GM12878 (cell line): Measurements from ENCODE around the gene CCDC24.
A peak's percentile ranks its signal among the peaks of the same experiment; 100 is the strongest.

Experiments
- CBFB ChIP-seq: IDR thresholded peaks from 2 replicates; pipeline ENCODE4 v1.6.1; 2016; ENCODE audit warnings: antibody characterized with exemption, low read depth
- CHD2 ChIP-seq: IDR thresholded peaks from 2 replicates; pipeline ENCODE4 v1.6.1; 2011; ENCODE audit warnings: low read depth, low read length, improper control_type of control experiment, borderline replicate concordance
- CTCF ChIP-seq, 3 experiments: IDR thresholded peaks in 2 of 3; conservative IDR thresholded peaks in 1 of 3; 2 replicates each; pipeline ENCODE4 v1.5.1; 2011; ENCODE audit warnings: low read depth in 3 of 3, low read length in 3 of 3, mild to moderate bottlenecking in 3 of 3, control low read depth in 2 of 3, moderate library complexity in 2 of 3, inconsistent platforms in 1 of 3, mixed read lengths in 1 of 3; ENCODE audit not compliant: control insufficient read depth in 2 of 3, insufficient read depth in 1 of 3; ENCODE audit errors: extremely low read depth in 1 of 3
- EP300 ChIP-seq, 2 experiments: fragments of 150-350 bp in 1 of 2; IDR thresholded peaks; 2 replicates each; pipeline ENCODE4 v1.6.1; 2011 to 2012; ENCODE audit warnings: low read depth in 2 of 2, low read length in 2 of 2, borderline replicate concordance in 1 of 2, improper control_type of control experiment in 1 of 2, inconsistent platforms in 1 of 2; ENCODE audit not compliant: control insufficient read depth in 1 of 2
- HDAC6 ChIP-seq: fragments of 200-600 bp; sonication (generic); IDR thresholded peaks from one replicate; pipeline ENCODE4 v1.8.0; 2017; ENCODE audit warnings: antibody characterized with exemption; ENCODE audit not compliant: unreplicated experiment
- IRF3 ChIP-seq: fragments of 450-650 bp; IDR thresholded peaks from 2 replicates; pipeline ENCODE4 v1.6.1; 2014; ENCODE audit warnings: mild to moderate bottlenecking
- MAX ChIP-seq: IDR thresholded peaks from 2 replicates; pipeline ENCODE4 v1.6.1; 2012; ENCODE audit warnings: low read depth, low read length, improper control_type of control experiment
- MYC ChIP-seq: IDR thresholded peaks from 2 replicates; pipeline ENCODE4 v1.6.1; 2011; ENCODE audit warnings: mild to moderate bottlenecking, low read length, moderate library complexity, inconsistent platforms; ENCODE audit not compliant: insufficient read depth, insufficient replicate concordance, insufficient read length, severe bottlenecking
- POLR2A ChIP-seq: IDR thresholded peaks from 2 replicates; pipeline ENCODE4 v1.6.1; 2011; ENCODE audit warnings: low read depth, mild to moderate bottlenecking, low read length
- POLR2AphosphoS5 ChIP-seq: IDR thresholded peaks from 2 replicates; pipeline ENCODE4 v1.6.1; 2011; ENCODE audit warnings: mild to moderate bottlenecking, low read length, inconsistent platforms
- RCOR1 ChIP-seq: conservative IDR thresholded peaks from 2 replicates; pipeline ENCODE4 v1.6.1; 2012; ENCODE audit warnings: low read depth, low read length, improper control_type of control experiment
- SMC3 ChIP-seq: IDR thresholded peaks from 2 replicates; pipeline ENCODE4 v1.6.1; 2011; ENCODE audit warnings: low read length, improper control_type of control experiment, borderline replicate concordance
- SP1 ChIP-seq: IDR thresholded peaks from one replicate; pipeline ENCODE4 v1.6.1; 2011; ENCODE audit warnings: low read depth, low read length
- STAT3 ChIP-seq: IDR thresholded peaks from 2 replicates; pipeline ENCODE4 v1.6.1; 2011; ENCODE audit warnings: low read depth, low read length, improper control_type of control experiment

- no peak for TF ChIP-seq CTCF (IDR thresholded peaks at IDR 0.05 in 2 of 3, conservative IDR thresholded peaks at IDR 0.05 in 1 of 3; ENCODE audit: control insufficient read depth in 2 of 3, extremely low read depth in 1 of 3, insufficient read depth in 1 of 3, low read depth in 3 of 3, low read length in 3 of 3)
- TF ChIP-seq STAT3: no peak
- no peak for TF ChIP-seq MYC
- no peak for TF ChIP-seq SP1
- no peak for TF ChIP-seq CBFB
- peak; percentile 63; the same call in 1 of the 2 replicates for TF ChIP-seq POLR2AphosphoS5
- TF ChIP-seq SMC3: no peak
- TF ChIP-seq EP300 (IDR thresholded peaks at IDR 0.05; ENCODE audit: borderline replicate concordance in 1 of 2, control insufficient read depth in 1 of 2, low read depth in 2 of 2, low read length in 2 of 2): no peak
- TF ChIP-seq POLR2A: peak; percentile 71
- TF ChIP-seq HDAC6: no peak
- peak; percentile 30; the same call in 1 of the 2 replicates for TF ChIP-seq MAX
- TF ChIP-seq CHD2: 0 out of 2 replicates have a peak, but pooled peaks have one; percentile 15
- TF ChIP-seq RCOR1: no peak
- no peak for TF ChIP-seq IRF3
These were observed 12.7 kb upstream of the CCDC24 start, which contains the start of gene B4GALT2 for GRCh38 chr1:43978551-43979260.
